BE2C (cell line): Measurements from ENCODE around the gene DRC7.

Experiments used
- DNase-seq: peaks from one replicate; pipeline ENCODE4 v3.0.0-alpha.2; 2020
- H3K27me3 ChIP-seq: fragments of 250-450 bp; sonication (Bioruptor Pico); 2 replicates; pipeline ENCODE4 v1.5.1; 2020; ENCODE audit warnings: mild to moderate bottlenecking
- H3K36me3 ChIP-seq: fragments of 250-450 bp; sonication (Bioruptor Pico); 2 replicates; pipeline ENCODE4 v1.5.1; 2020; ENCODE audit warnings: mild to moderate bottlenecking
- H3K4me1 ChIP-seq: fragments of 250-450 bp; sonication (Bioruptor Pico); 2 replicates; pipeline ENCODE4 v1.5.1; 2020
- H3K4me3 ChIP-seq: 2 replicates; pipeline ENCODE4 v1.5.1; 2011; ENCODE audit warnings: low read depth, low read length
- H3K9me3 ChIP-seq: fragments of 250-450 bp; sonication (Bioruptor Pico); 2 replicates; pipeline ENCODE4 v1.5.1; 2020
- CTCF ChIP-seq: IDR thresholded peaks from 2 replicates; pipeline ENCODE4 v1.5.1; 2012; ENCODE audit warnings: mild to moderate bottlenecking, low read depth, low read length

Gene DRC7

GRCh38 chr16:57679767-57680482 lies 14.7 kb upstream of the DRC7 start:
- H3K4me3 ChIP-seq = no peak overlapping the region

GRCh38 chr16:57680842-57681375 lies 13.7 kb upstream of the DRC7 start:
- H3K9me3 ChIP-seq = no peaks in the 10 kb centered on the region
- H3K36me3 ChIP-seq = no peaks in the 10 kb centered on the region
- H3K4me3 ChIP-seq = no peak overlapping the region
- H3K4me1 ChIP-seq = no peaks in the 10 kb centered on the region; the same call in 1 of the 2 replicates
- no peak for TF ChIP-seq CTCF
- H3K27me3 ChIP-seq = no peaks in the 10 kb centered on the region
- DNase-seq = no peak

More at GRCh38 chr16:57679767-57680482, 14.7 kb upstream of the DRC7 start:
- Histone ChIP-seq H3K36me3 (no peaks in the 10 kb centered on the region), H3K4me1 (no peaks in the 10 kb centered on the region; the same call in 1 of the 2 replicates), H3K27me3 (no peaks in the 10 kb centered on the region), H3K9me3 (no peaks in the 10 kb centered on the region)
- DNase-seq = no peak
- TF ChIP-seq CTCF = no peak

- TF ChIP-seq CTCF = no peak
- no peaks in the 10 kb centered on the region for H3K4me1 ChIP-seq
- no peak overlapping the region for H3K4me3 ChIP-seq
Observed at GRCh38 chr16:57681950-57682728, 12.5 kb upstream of the DRC7 start.

GRCh38 chr16:57682809-57683635 lies 11.6 kb upstream of the DRC7 start:
- TF ChIP-seq CTCF = no peak
- Histone ChIP-seq H3K4me3 (no peak overlapping the region), H3K9me3 (no peaks in the 10 kb centered on the region), H3K4me1 (no peaks in the 10 kb centered on the region), H3K27me3 (no peaks in the 10 kb centered on the region), H3K36me3 (no peaks in the 10 kb centered on the region)
- DNase-seq = no peak

More at GRCh38 chr16:57681950-57682728, 12.5 kb upstream of the DRC7 start:
- H3K36me3 ChIP-seq = no peaks in the 10 kb centered on the region
- no peaks in the 10 kb centered on the region for H3K27me3 ChIP-seq
- no peak for DNase-seq
- no peaks in the 10 kb centered on the region for H3K9me3 ChIP-seq

- DNase-seq = no peak
- Histone ChIP-seq H3K36me3 (no peaks in the 10 kb centered on the region), H3K27me3 (no peaks in the 10 kb centered on the region), H3K4me1 (no peaks in the 10 kb centered on the region), H3K4me3 (no peak overlapping the region), H3K9me3 (no peaks in the 10 kb centered on the region)
- TF ChIP-seq CTCF = no peak
Observed at GRCh38 chr16:57683636-57684545, 10.7 kb upstream of the DRC7 start.
